Fibroblast of lung (primary cell): ENCODE data around the gene TAPT1. TPM values are rescaled to one million over a fixed set of nuclear protein-coding genes. Genes with fewer than 3 reads are reported as not detected.

Source experiments
- DNase-seq, 2 donors: peaks; one replicate each; pipeline versions ENCODE4 v3.0.0 to v3.0.0-alpha.2; 2010; ENCODE audit warnings: low read depth in 2 of 2
- H2AFZ ChIP-seq: 2 replicates; pipeline ENCODE4 v1.5.1; 2012; ENCODE audit warnings: low read length, control low read depth, inconsistent platforms
- H3K27ac ChIP-seq: 2 replicates; pipeline ENCODE4 v1.5.1; 2011; ENCODE audit warnings: low read length, control low read depth; ENCODE audit not compliant: insufficient read depth
- H3K27me3 ChIP-seq: 2 replicates; pipeline ENCODE4 v1.5.1; 2011; ENCODE audit warnings: mild to moderate bottlenecking, low read length; ENCODE audit not compliant: control insufficient read depth, insufficient read depth
- H3K36me3 ChIP-seq: 2 replicates; pipeline ENCODE4 v1.5.1; 2011; ENCODE audit warnings: low read length; ENCODE audit not compliant: control insufficient read depth, insufficient read depth
- H3K4me1 ChIP-seq: 2 replicates; pipeline ENCODE4 v1.5.1; 2011; ENCODE audit warnings: low read length; ENCODE audit not compliant: control insufficient read depth, insufficient read depth; ENCODE audit errors: extremely low read depth
- H3K4me2 ChIP-seq: 2 replicates; pipeline ENCODE4 v1.5.1; 2011; ENCODE audit warnings: low read length, control low read depth; ENCODE audit not compliant: insufficient read depth; ENCODE audit errors: extremely low read depth
- H3K4me3 ChIP-seq, 4 experiments: fragments of 200-600 bp in 1 of 4; sonication (generic) in 1 of 4; replicated peaks in 1 of 4; 2 replicates each; pipeline ENCODE4 v1.5.1; 2011 to 2016; ENCODE audit warnings: low read length in 4 of 4, low read depth in 3 of 4, mild to moderate bottlenecking in 3 of 4, control low read depth in 2 of 4, inconsistent platforms in 1 of 4, mixed read lengths in 1 of 4; ENCODE audit not compliant: insufficient read depth in 1 of 4; ENCODE audit errors: control extremely low read depth in 1 of 4
- H3K79me2 ChIP-seq: 2 replicates; pipeline ENCODE4 v1.5.1; 2012; ENCODE audit warnings: mild to moderate bottlenecking, low read length, inconsistent platforms; ENCODE audit not compliant: control insufficient read depth, insufficient read depth
- H3K9ac ChIP-seq: 2 replicates; pipeline ENCODE4 v1.5.1; 2011; ENCODE audit warnings: mild to moderate bottlenecking, low read length, control low read depth; ENCODE audit not compliant: insufficient read depth
- H3K9me3 ChIP-seq: 2 replicates; pipeline ENCODE4 v1.5.1; 2012; ENCODE audit warnings: low read depth, low read length; ENCODE audit not compliant: control insufficient read depth, insufficient read depth
- H4K20me1 ChIP-seq: 2 replicates; pipeline ENCODE4 v1.5.1; 2011; ENCODE audit warnings: low read length; ENCODE audit not compliant: control insufficient read depth, insufficient read depth; ENCODE audit errors: extremely low read depth
- EZH2 ChIP-seq: IDR thresholded peaks from 2 replicates; pipeline ENCODE4 v1.5.1; 2012; ENCODE audit warnings: low read length, control low read depth, mild to moderate bottlenecking; ENCODE audit errors: missing control alignments
- polyA plus RNA-seq, 2 donors: library from polyadenylated mRNA; depleted of rRNA in 1 of 2; stranded (reverse) in 1 of 2; unstranded in 1 of 2; fragments of >200 nt; gene quantifications; 2 replicates each; pipeline ENCODE4 v1.2.1, GENCODE V29; 2011 to 2012; ENCODE audit warnings: missing spikeins in 1 of 2
- total RNA-seq: library from RNA; depleted of rRNA; stranded (reverse); fragments of >200 nt; gene quantifications from 2 replicates; pipeline ENCODE4 v1.2.1, GENCODE V29; 2014
- TF ChIP-seq, protein P1 (sequence below), 2 donors: IDR thresholded peaks in 1 of 2; conservative IDR thresholded peaks in 1 of 2; 1 replicate in 1 of 2; 2 replicates in 1 of 2; pipeline ENCODE4 v1.5.1; 2011 to 2012; ENCODE audit warnings: low read length in 2 of 2, control low read depth in 1 of 2, inconsistent platforms in 1 of 2, low read depth in 1 of 2, mild to moderate bottlenecking in 1 of 2

The TAPT1 gene
- total and polyA plus RNA-seq, 2 donors (not counting 1 experiment from before 2014, with no cell fraction given) = 18.7 to 20.6 TPM

DNA sequence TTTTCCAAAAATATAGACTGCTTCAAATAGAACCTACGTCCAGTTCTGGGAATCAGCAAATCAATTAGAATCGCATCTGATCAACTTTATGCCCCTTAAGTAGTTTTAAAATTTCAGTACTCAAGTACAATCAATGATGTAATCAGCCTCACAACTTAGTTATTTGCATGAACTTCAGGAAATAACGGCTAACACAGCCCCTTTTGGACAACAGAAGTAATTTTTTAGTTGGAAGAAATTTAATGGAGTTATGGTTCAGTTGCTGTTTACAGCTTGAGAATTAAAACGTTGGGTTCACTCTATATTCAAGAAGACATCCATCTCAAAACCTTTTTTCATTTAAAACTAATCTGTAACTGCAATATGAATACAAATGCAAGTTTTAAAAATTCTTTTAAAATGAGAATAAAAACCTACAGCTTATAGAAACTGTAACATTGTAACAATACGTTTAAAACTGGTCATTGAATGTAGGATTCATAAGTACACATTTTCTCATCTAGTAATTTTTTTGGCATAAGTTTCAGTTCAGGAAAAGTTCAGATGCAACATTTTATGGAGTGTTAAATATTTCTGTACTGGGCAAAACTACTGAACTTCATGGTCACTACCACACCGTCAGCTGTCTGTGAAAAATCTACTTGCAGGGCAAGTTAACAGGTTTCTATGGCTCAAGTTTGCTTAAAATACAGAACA is 956 bp downstream of the TAPT1 start:
- Histone ChIP-seq H3K27ac (no peak overlapping the region), H3K9ac (peak overlapping the region; percentile 72), H3K36me3 (no peaks in the 10 kb centered on the region), H4K20me1 (no peaks in the 10 kb centered on the region), H3K9me3 (no peaks in the 10 kb centered on the region), H3K4me3 (peak overlapping the region; percentile 87 to 98 (median 93)), H2AFZ (peak overlapping the region; percentile 60), H3K79me2 (peaks cover 29% of the 10 kb centered on the region), H3K4me2 (peak overlapping the region; percentile 97), H3K27me3 (no peaks in the 10 kb centered on the region), H3K4me1 (peaks cover 4% of the 10 kb centered on the region)
- TF ChIP-seq, protein P1, sequence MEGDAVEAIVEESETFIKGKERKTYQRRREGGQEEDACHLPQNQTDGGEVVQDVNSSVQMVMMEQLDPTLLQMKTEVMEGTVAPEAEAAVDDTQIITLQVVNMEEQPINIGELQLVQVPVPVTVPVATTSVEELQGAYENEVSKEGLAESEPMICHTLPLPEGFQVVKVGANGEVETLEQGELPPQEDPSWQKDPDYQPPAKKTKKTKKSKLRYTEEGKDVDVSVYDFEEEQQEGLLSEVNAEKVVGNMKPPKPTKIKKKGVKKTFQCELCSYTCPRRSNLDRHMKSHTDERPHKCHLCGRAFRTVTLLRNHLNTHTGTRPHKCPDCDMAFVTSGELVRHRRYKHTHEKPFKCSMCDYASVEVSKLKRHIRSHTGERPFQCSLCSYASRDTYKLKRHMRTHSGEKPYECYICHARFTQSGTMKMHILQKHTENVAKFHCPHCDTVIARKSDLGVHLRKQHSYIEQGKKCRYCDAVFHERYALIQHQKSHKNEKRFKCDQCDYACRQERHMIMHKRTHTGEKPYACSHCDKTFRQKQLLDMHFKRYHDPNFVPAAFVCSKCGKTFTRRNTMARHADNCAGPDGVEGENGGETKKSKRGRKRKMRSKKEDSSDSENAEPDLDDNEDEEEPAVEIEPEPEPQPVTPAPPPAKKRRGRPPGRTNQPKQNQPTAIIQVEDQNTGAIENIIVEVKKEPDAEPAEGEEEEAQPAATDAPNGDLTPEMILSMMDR (conservative IDR thresholded peaks at IDR 0.05 in 1 of 2, IDR thresholded peaks at IDR 0.05 in 1 of 2; ENCODE audit: low read depth in 1 of 2, low read length in 2 of 2) = peak in 1 of 2 donors; percentile 11
- TF ChIP-seq EZH2 = no peak
- peak; percentile 55 for DNase-seq

DNA sequence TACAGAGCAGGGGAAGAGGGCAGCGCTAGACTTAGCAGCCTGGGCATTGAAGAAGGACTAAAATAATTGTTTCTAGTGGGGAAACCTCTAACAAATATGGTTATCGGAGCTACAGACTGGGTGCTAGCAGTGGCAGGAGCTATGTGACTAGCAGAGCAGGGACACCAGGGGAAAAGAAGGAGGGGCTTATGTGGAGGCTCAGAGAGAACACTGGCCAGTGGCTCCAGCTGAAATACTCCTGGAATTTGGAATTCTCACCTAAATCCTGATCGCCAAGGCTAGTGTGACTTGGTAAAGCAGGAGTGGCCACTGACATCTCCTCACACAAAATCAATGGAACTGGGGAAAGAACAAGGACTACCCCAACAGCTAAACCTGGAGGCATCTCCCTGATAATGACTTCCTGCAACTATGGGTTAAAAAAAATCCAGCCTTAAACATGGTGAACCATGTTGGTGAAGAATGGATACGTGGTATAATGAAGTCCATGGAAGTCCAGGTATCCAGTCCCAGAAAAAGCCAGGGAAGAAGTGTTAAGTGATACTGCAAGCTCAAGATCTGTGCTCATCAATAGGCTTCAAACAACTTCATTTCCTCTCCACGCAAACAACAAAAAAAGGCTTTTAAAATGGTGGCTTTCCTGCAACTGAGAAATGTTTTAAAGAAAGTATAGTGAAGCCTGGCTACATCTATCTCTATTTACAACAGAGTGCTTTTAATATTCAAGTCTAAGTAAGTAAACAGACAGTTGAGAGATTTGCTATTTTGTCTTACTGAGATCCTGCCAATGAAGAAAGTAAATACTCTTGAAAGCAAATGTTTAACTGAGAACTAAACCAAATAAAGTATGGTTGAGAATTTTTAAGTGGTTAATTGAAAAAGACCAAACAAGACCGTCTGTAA is 1.8 kb downstream of the TAPT1 start:
- no peaks in the 10 kb centered on the region for H3K36me3 ChIP-seq
- no peaks in the 10 kb centered on the region for H3K27me3 ChIP-seq
- H4K20me1 ChIP-seq = no peaks in the 10 kb centered on the region
- H3K9ac ChIP-seq = no peak overlapping the region
- H3K27ac ChIP-seq = no peak overlapping the region
- H3K79me2 ChIP-seq = peaks cover 29% of the 10 kb centered on the region
- H2AFZ ChIP-seq = no peak overlapping the region
- H3K4me1 ChIP-seq = peaks cover 4% of the 10 kb centered on the region
- DNase-seq = peak in 1 of 2 donors; percentile 0
- TF ChIP-seq, protein P1 (conservative IDR thresholded peaks at IDR 0.05 in 1 of 2, IDR thresholded peaks at IDR 0.05 in 1 of 2; ENCODE audit: low read depth in 1 of 2, low read length in 2 of 2) = no peak
- no peak for TF ChIP-seq EZH2
- peak overlapping the region; percentile 97 for H3K4me2 ChIP-seq
- peak overlapping the region; percentile 87 to 98 (median 93) for H3K4me3 ChIP-seq
- H3K9me3 ChIP-seq = no peaks in the 10 kb centered on the region

DNA sequence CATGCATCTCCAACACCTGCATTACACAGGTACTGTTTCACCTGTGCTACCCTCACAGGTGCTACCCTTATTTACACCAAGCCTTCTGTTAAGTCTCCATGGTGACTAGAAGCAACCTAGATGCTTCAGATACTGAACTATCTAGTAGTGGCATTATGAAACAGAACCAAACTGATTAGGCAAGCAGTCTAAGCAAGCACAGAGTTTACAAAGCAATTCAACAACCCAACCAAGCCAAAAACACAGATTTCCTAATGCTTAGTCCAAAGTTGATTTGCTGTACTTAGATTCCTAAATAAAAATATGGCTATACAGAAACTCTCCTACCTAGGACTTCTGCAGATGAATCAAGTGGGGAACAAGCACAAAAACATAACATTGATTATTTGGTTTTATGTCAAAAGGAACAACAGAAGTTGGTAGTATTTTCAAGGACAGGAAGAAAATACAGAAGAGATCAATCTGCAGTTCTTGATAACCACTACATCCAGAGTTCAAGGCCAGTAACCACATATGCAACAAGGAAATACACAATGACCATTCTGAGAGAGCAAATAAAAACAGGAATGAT is 3.2 kb downstream of the TAPT1 start:
- TF ChIP-seq, protein P1 (conservative IDR thresholded peaks at IDR 0.05 in 1 of 2, IDR thresholded peaks at IDR 0.05 in 1 of 2; ENCODE audit: low read depth in 1 of 2, low read length in 2 of 2) = no peak
- no peak for TF ChIP-seq EZH2
- Histone ChIP-seq H3K79me2 (peaks cover 32% of the 10 kb centered on the region), H3K4me3 (no peak overlapping the region), H3K4me2 (no peak overlapping the region), H3K27ac (no peak overlapping the region), H3K36me3 (no peaks in the 10 kb centered on the region), H4K20me1 (no peaks in the 10 kb centered on the region), H3K4me1 (peaks cover 4% of the 10 kb centered on the region), H3K9ac (no peak overlapping the region), H2AFZ (no peak overlapping the region), H3K9me3 (no peaks in the 10 kb centered on the region), H3K27me3 (no peaks in the 10 kb centered on the region)
- peak in 1 of 2 donors; percentile 33 for DNase-seq
